ENCODE measurements around the gene RBM48. TPM values are rescaled to one million over a fixed set of nuclear protein-coding genes. Genes with fewer than 3 reads are reported as not detected.

The RBM48 gene
- total and polyA plus RNA-seq, 2 donors (not counting 3 experiments of a cell fraction or from before 2014, with no cell fraction given): 9.8 to 12.0 TPM

DNA sequence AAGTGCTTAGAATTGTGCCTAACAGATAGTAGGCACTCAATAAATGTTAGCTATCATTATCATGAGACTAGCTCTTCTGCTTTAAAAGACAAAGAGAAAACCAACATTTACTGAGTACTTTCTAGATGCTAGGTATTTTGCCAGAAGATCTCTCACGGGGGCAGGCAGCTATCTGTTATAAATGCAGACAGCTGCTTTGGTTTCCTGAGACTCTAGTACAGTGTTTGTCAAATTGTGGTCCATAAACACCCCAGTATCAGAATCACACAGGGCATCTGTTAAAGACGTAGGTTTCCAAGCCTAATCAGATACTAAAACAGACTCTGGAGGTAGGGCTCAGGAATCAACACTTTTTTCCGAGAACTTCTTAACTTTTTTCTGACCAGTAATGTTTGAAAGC, 47.7 kb downstream of the RBM48 start:
- Histone ChIP-seq H3K4me1 (ENCODE audit: control insufficient read depth, extremely low read depth, insufficient read depth, low read length) (no peaks in the 10 kb centered on the region), H3K4me2 (ENCODE audit: insufficient read depth, low read length) (no peak overlapping the region), H3K9ac (replicated peaks; ENCODE audit: extremely low read depth, insufficient read depth, low read length) (no peak overlapping the region), H3K27me3 (ENCODE audit: control insufficient read depth in 2 of 2, insufficient read depth in 2 of 2, low read length in 2 of 2) (no peaks in the 10 kb centered on the region), H3K27ac (ENCODE audit: insufficient read depth, low read depth, low read length) (no peak overlapping the region), H3K79me2 (ENCODE audit: control insufficient read depth, insufficient read depth, low read length) (peaks cover 14% of the 10 kb centered on the region), H2AFZ (ENCODE audit: low read depth, low read length) (no peak overlapping the region), H3K36me3 (ENCODE audit: control insufficient read depth in 2 of 2, extremely low read depth in 1 of 2, insufficient read depth in 2 of 2, low read length in 2 of 2) (peaks cover 15 to 25% of the 10 kb centered on the region in 2 experiments), H4K20me1 (replicated peaks; ENCODE audit: control insufficient read depth, extremely low read depth, insufficient read depth, low read length) (no peaks in the 10 kb centered on the region), H3K4me3 (replicated peaks in 1 of 3; ENCODE audit: insufficient read depth in 1 of 3, low read depth in 1 of 3, low read length in 3 of 3) (no peak overlapping the region), H3K9me3 (replicated peaks; ENCODE audit: control insufficient read depth, insufficient read depth, low read length) (no peaks in the 10 kb centered on the region), H3K9me1 (replicated peaks; ENCODE audit: control insufficient read depth, extremely low read depth, insufficient read depth, low read length) (no peaks in the 10 kb centered on the region)
- dilution Hi-C loops (cut with MboI; ENCODE audit: extremely low pct_ligation_motif_present, low sequenced_read_pairs): no loop called here
- DNase-seq (ENCODE audit: low read depth, low spot score) (no peak), FAIRE-seq (no peak)
- no TSS peak for BruUV-seq (replicated peaks)
- TF ChIP-seq MYC (IDR thresholded peaks at IDR 0.05; ENCODE audit: low read depth, low read length): no peak
- ChIA-PET POLR2A (no interaction called here), CTCF (interaction anchor here (1.2 to 2.9 kb wide), 2 partner anchors 8 to 9 kb away, joined by 3 to 7 read pairs; no protein-coding TSS in a partner anchor)
- intact Hi-C loops (cut with micrococcal nuclease): no loop called here

DNA sequence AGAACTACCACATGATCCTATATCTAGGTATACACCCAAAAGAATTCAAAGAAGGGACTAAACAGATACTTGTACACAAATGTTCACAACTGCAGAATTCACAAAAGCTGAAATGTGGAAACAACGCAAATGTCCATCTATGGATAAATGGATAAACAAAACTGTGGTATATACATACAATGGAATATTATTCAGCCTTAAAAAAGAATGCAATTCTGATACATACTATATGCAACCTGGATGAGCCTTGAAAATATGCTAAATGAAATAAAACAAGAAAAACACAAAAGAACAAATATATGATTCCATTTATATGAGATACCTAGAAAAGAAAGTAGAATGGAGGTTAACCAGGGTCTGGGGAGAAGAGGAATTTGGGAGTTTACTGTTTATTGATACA, 54.4 kb downstream of the RBM48 start:
- no peaks in the 10 kb centered on the region for H3K4me1 ChIP-seq (ENCODE audit: control insufficient read depth, extremely low read depth, insufficient read depth, low read length)
- H3K79me2 ChIP-seq (ENCODE audit: control insufficient read depth, insufficient read depth, low read length): peaks cover 78% of the 10 kb centered on the region
- ChIA-PET POLR2A (interaction anchor here (0.6 kb wide), 1 partner anchor 10 kb away, joined by 7 read pairs; no protein-coding TSS in a partner anchor), CTCF (no interaction called here)
- H3K27me3 ChIP-seq (ENCODE audit: control insufficient read depth in 2 of 2, insufficient read depth in 2 of 2, low read length in 2 of 2): no peaks in the 10 kb centered on the region
- no peak overlapping the region for H3K4me2 ChIP-seq (ENCODE audit: insufficient read depth, low read length)
- no peak for DNase-seq (ENCODE audit: low read depth, low spot score)
- BruUV-seq (replicated peaks): no TSS peak
- H4K20me1 ChIP-seq (replicated peaks; ENCODE audit: control insufficient read depth, extremely low read depth, insufficient read depth, low read length): peaks cover 14% of the 10 kb centered on the region
- H3K9me3 ChIP-seq (replicated peaks; ENCODE audit: control insufficient read depth, insufficient read depth, low read length): no peaks in the 10 kb centered on the region
- H3K36me3 ChIP-seq (ENCODE audit: control insufficient read depth in 2 of 2, extremely low read depth in 1 of 2, insufficient read depth in 2 of 2, low read length in 2 of 2): peaks cover 8 to 11% of the 10 kb centered on the region in 2 experiments
- no peaks in the 10 kb centered on the region for H3K9me1 ChIP-seq (replicated peaks; ENCODE audit: control insufficient read depth, extremely low read depth, insufficient read depth, low read length)
- no peak overlapping the region for H3K4me3 ChIP-seq (replicated peaks in 1 of 3; ENCODE audit: insufficient read depth in 1 of 3, low read depth in 1 of 3, low read length in 3 of 3)
- TF ChIP-seq FOS (IDR thresholded peaks at IDR 0.05; ENCODE audit: borderline replicate concordance, insufficient read depth, low read length) (no peak), POLR2AphosphoS5 (IDR thresholded peaks at IDR 0.05; ENCODE audit: insufficient read depth, low read depth, low read length) (no peak), GATA2 (IDR thresholded peaks at IDR 0.05; ENCODE audit: insufficient read depth, insufficient read length, low read depth, low read length) (no peak), MYC (IDR thresholded peaks at IDR 0.05; ENCODE audit: low read depth, low read length) (no peak), JUN (IDR thresholded peaks at IDR 0.05; ENCODE audit: borderline replicate concordance, insufficient read depth, insufficient read length, low read depth) (no peak), POLR2A (IDR thresholded peaks at IDR 0.05; ENCODE audit: low read depth, low read length) (no peak), EZH2 (IDR thresholded peaks at IDR 0.05; ENCODE audit: borderline replicate concordance, low read depth, low read length, severe bottlenecking) (no peak)
- TF ChIP-seq, protein P1, sequence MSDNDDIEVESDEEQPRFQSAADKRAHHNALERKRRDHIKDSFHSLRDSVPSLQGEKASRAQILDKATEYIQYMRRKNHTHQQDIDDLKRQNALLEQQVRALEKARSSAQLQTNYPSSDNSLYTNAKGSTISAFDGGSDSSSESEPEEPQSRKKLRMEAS (IDR thresholded peaks at IDR 0.05; ENCODE audit: insufficient read depth, insufficient read length): no peak
- TF ChIP-seq, protein P2, sequence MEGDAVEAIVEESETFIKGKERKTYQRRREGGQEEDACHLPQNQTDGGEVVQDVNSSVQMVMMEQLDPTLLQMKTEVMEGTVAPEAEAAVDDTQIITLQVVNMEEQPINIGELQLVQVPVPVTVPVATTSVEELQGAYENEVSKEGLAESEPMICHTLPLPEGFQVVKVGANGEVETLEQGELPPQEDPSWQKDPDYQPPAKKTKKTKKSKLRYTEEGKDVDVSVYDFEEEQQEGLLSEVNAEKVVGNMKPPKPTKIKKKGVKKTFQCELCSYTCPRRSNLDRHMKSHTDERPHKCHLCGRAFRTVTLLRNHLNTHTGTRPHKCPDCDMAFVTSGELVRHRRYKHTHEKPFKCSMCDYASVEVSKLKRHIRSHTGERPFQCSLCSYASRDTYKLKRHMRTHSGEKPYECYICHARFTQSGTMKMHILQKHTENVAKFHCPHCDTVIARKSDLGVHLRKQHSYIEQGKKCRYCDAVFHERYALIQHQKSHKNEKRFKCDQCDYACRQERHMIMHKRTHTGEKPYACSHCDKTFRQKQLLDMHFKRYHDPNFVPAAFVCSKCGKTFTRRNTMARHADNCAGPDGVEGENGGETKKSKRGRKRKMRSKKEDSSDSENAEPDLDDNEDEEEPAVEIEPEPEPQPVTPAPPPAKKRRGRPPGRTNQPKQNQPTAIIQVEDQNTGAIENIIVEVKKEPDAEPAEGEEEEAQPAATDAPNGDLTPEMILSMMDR (IDR thresholded peaks at IDR 0.05; ENCODE audit: extremely low read depth in 1 of 2, insufficient read depth in 1 of 2, low read depth in 1 of 2, low read length in 2 of 2): no peak
- H3K9ac ChIP-seq (replicated peaks; ENCODE audit: extremely low read depth, insufficient read depth, low read length): no peak overlapping the region
- dilution Hi-C loops (cut with MboI; ENCODE audit: extremely low pct_ligation_motif_present, low sequenced_read_pairs): no loop called here
- no peak overlapping the region for H2AFZ ChIP-seq (ENCODE audit: low read depth, low read length)
- intact Hi-C loops (cut with micrococcal nuclease): no loop called here
- FAIRE-seq: no peak
- H3K27ac ChIP-seq (ENCODE audit: insufficient read depth, low read depth, low read length): no peak overlapping the region
